ENCODE results near the gene RSPO1.

- TF ChIP-seq CTCF (IDR thresholded peaks at IDR 0.05) (no peak), POLR2A (IDR thresholded peaks at IDR 0.05) (no peak)
Measured at GRCh38 chr1:37651803-37652202, 17.1 kb upstream of the RSPO1 start.

Measured in testis (tissue), 2 donors.